CD14-positive monocyte (primary cell): ENCODE measurements around the gene KIAA1755. TPM values are rescaled to one million over a fixed set of nuclear protein-coding genes. Genes with fewer than 3 reads are reported as not detected.

ENCODE experiments used
- DNase-seq, 3 donors: peaks; one replicate each; pipeline ENCODE4 v3.0.0-alpha.2; 2011 to 2022
- H2AFZ ChIP-seq: 2 replicates; pipeline ENCODE4 v1.6.0; 2012; ENCODE audit warnings: mild to moderate bottlenecking, low read depth, low read length, inconsistent platforms; ENCODE audit not compliant: insufficient read depth, poor library complexity, severe bottlenecking
- H3K27ac ChIP-seq, 2 donors: 1 replicate in 1 of 2; 2 replicates in 1 of 2; pipeline ENCODE4 v1.5.1; 2012 to 2013; ENCODE audit warnings: low read length in 2 of 2, control low read depth in 1 of 2, inconsistent platforms in 1 of 2, low read depth in 1 of 2, mild to moderate bottlenecking in 1 of 2
- H3K27me3 ChIP-seq, 2 donors: one replicate each; pipeline versions ENCODE4 v1.6.0 to v1.6.1; 2011 to 2013; ENCODE audit warnings: low read length in 2 of 2; ENCODE audit not compliant: control insufficient read depth in 2 of 2, insufficient read depth in 2 of 2
- H3K36me3 ChIP-seq, 2 donors: replicated peaks in 1 of 2; 1 replicate in 1 of 2; 2 replicates in 1 of 2; pipeline versions ENCODE4 v1.5.1 to v1.6.1; 2012 to 2013; ENCODE audit warnings: low read length in 2 of 2, control low read depth in 1 of 2, inconsistent platforms in 1 of 2, mild to moderate bottlenecking in 1 of 2; ENCODE audit not compliant: insufficient read depth in 2 of 2, control insufficient read depth in 1 of 2
- H3K4me1 ChIP-seq, 2 donors: 1 replicate in 1 of 2; 2 replicates in 1 of 2; pipeline versions ENCODE4 v1.5.1 to v1.6.1; 2012 to 2013; ENCODE audit warnings: low read length in 2 of 2, control low read depth in 1 of 2, inconsistent platforms in 1 of 2, mild to moderate bottlenecking in 1 of 2, moderate library complexity in 1 of 2; ENCODE audit not compliant: insufficient read depth in 2 of 2, control insufficient read depth in 1 of 2
- H3K4me2 ChIP-seq: replicated peaks from 2 replicates; pipeline ENCODE3; 2012; ENCODE audit warnings: low read length, moderate library complexity, mild to moderate bottlenecking; ENCODE audit not compliant: poor library complexity, severe bottlenecking; ENCODE audit errors: extremely low read depth
- H3K4me3 ChIP-seq, 3 experiments: fragments of 200-600 bp in 1 of 3; sonication (generic) in 1 of 3; replicated peaks in 1 of 3; 1 replicate in 2 of 3; 2 replicates in 1 of 3; pipeline ENCODE4 v1.5.1; 2011 to 2013; ENCODE audit warnings: low read length in 3 of 3, mild to moderate bottlenecking in 3 of 3, control low read depth in 2 of 3, low read depth in 2 of 3, inconsistent platforms in 1 of 3, moderate library complexity in 1 of 3
- H3K79me2 ChIP-seq: 2 replicates; pipeline ENCODE4 v1.6.0; 2012; ENCODE audit warnings: mild to moderate bottlenecking, control low read depth, inconsistent platforms, low read length, moderate library complexity; ENCODE audit not compliant: insufficient read depth
- H3K9ac ChIP-seq: 2 replicates; pipeline ENCODE4 v1.6.0; 2017; ENCODE audit warnings: low read length, mild to moderate bottlenecking; ENCODE audit not compliant: insufficient read depth, poor library complexity, severe bottlenecking
- H3K9me3 ChIP-seq, 2 donors: replicated peaks in 1 of 2; 1 replicate in 1 of 2; 2 replicates in 1 of 2; pipeline versions ENCODE4 v1.5.1 to v1.6.1; 2012 to 2013; ENCODE audit warnings: low read length in 2 of 2, control low read depth in 1 of 2; ENCODE audit not compliant: control insufficient read depth in 1 of 2, insufficient read depth in 1 of 2
- H4K20me1 ChIP-seq: 2 replicates; pipeline ENCODE4 v1.6.0; 2012; ENCODE audit warnings: mild to moderate bottlenecking, low read length, control low read depth, moderate library complexity; ENCODE audit not compliant: insufficient read depth
- H3K27ac Mint-ChIP-seq, 7 donors: one replicate each; pipeline ENCODE4 v1.8.0; 2020; ENCODE audit warnings: mild to moderate bottlenecking in 7 of 7, mixed read lengths in 7 of 7, moderate library complexity in 6 of 7, inconsistent platforms in 2 of 7
- H3K27me3 Mint-ChIP-seq, 3 donors: one replicate each; pipeline ENCODE4 v1.8.0; 2021 to 2022; ENCODE audit warnings: low read depth in 3 of 3, mild to moderate bottlenecking in 3 of 3, mixed read lengths in 3 of 3, moderate library complexity in 3 of 3, inconsistent platforms in 1 of 3
- H3K36me3 Mint-ChIP-seq, 2 donors: one replicate each; pipeline ENCODE4 v1.8.0; 2020; ENCODE audit warnings: mixed read lengths in 2 of 2, inconsistent platforms in 1 of 2, mild to moderate bottlenecking in 1 of 2
- H3K4me1 Mint-ChIP-seq: one replicate; pipeline ENCODE4 v1.8.0; 2020; ENCODE audit warnings: mild to moderate bottlenecking, mixed read lengths
- H3K4me3 Mint-ChIP-seq, 2 donors: one replicate each; pipeline ENCODE4 v1.8.0; 2020; ENCODE audit warnings: mild to moderate bottlenecking in 2 of 2, mixed read lengths in 2 of 2, moderate library complexity in 1 of 2
- H3K9me3 Mint-ChIP-seq, 7 donors: one replicate each; pipeline ENCODE4 v1.8.0; 2020 to 2022; ENCODE audit warnings: mixed read lengths in 7 of 7, mild to moderate bottlenecking in 6 of 7, moderate library complexity in 6 of 7, inconsistent platforms in 2 of 7
- CTCF ChIP-seq: fragments of 200-600 bp; IDR thresholded peaks from one replicate; pipeline ENCODE4 v1.8.0; 2022; ENCODE audit warnings: antibody characterized with exemption, mild to moderate bottlenecking
- WGBS: methylation state at CpG from one replicate; pipeline ENCODE4 v1.1.5; 2013; ENCODE audit warnings: missing lambda C conversion rate; ENCODE audit not compliant: insufficient coverage; 5-methylcytosine and 5-hydroxymethylcytosine counted together
- intact Hi-C, 2 donors: fragments of 100-400 bp; cut with micrococcal nuclease; formaldehyde crosslinking; loops; one replicate each; pipeline versions ENCODE4 v1.15.0 to v1.15.1; 2023
- polyA plus RNA-seq, 3 donors: library from polyadenylated mRNA; depleted of rRNA in 1 of 3; unstranded in 2 of 3; stranded (reverse) in 1 of 3; fragments of 300-500 nt in 2 of 3; fragments of >200 nt in 1 of 3; fragmentation: Illumina TruSeq in 2 of 3; gene quantifications; 1 replicate in 2 of 3; 2 replicates in 1 of 3; pipeline ENCODE4 v1.2.3, GENCODE V29; 2012 to 2021

The KIAA1755 gene
- polyA plus RNA-seq, 3 donors: not detected

- no CpG with 5 or more reads among the region's 6 CpGs for WGBS
- Histone ChIP-seq H3K4me1 (peaks cover 14 to 19% of the 10 kb centered on the region in 2 donors), H3K27me3 (no peaks in the 10 kb centered on the region), H3K9ac (no peak overlapping the region), H3K79me2 (no peaks in the 10 kb centered on the region), H3K27ac (no peak overlapping the region), H3K36me3 (no peaks in the 10 kb centered on the region), H3K4me3 (no peak overlapping the region), H2AFZ (no peak overlapping the region), H3K9me3 (no peaks in the 10 kb centered on the region), H3K4me2 (no peak overlapping the region), H4K20me1 (no peaks in the 10 kb centered on the region)
- DNase-seq: peak; percentile 54 to 75 (median 61)
- Mint-ChIP-seq H3K36me3 (no peaks in the 10 kb centered on the region), H3K4me1 (peaks cover 21% of the 10 kb centered on the region), H3K9me3 (peaks cover 0 to 2% (median 0%) of the 10 kb centered on the region in 7 donors), H3K27me3 (peaks cover 1 to 6% (median 5%) of the 10 kb centered on the region in 3 donors), H3K4me3 (no peak overlapping the region), H3K27ac (peak overlapping the region in 5 of 7 donors; percentile 65 to 91 (median 74))
- intact Hi-C loops: no loop called here
- TF ChIP-seq CTCF: no peak
Measured at GRCh38 chr20:38210741-38211140, 49.8 kb downstream of the KIAA1755 start.

- peaks cover 19 to 27% of the 10 kb centered on the region in 2 donors for H3K4me1 ChIP-seq
- intact Hi-C loops: no loop called here
- H3K4me3 Mint-ChIP-seq: no peak overlapping the region
- H4K20me1 ChIP-seq: no peaks in the 10 kb centered on the region
- WGBS: 94% methylated on average over 2 of the region's 3 CpGs
- H3K9me3 ChIP-seq: no peaks in the 10 kb centered on the region
- H3K79me2 ChIP-seq: no peaks in the 10 kb centered on the region
- no peak overlapping the region for H3K4me2 ChIP-seq
- H3K27me3 Mint-ChIP-seq: peaks cover 1 to 5% (median 4%) of the 10 kb centered on the region in 3 donors
- no peak overlapping the region for H2AFZ ChIP-seq
- H3K9me3 Mint-ChIP-seq: peaks cover 0 to 2% (median 0%) of the 10 kb centered on the region in 7 donors
- no peak overlapping the region for H3K9ac ChIP-seq
- H3K27ac Mint-ChIP-seq: peak overlapping the region in 2 of 7 donors; percentile 26 to 40
- H3K36me3 ChIP-seq: no peaks in the 10 kb centered on the region
- no peak for DNase-seq
- H3K27me3 ChIP-seq: no peaks in the 10 kb centered on the region
- TF ChIP-seq CTCF: no peak
- no peak overlapping the region for H3K27ac ChIP-seq
- no peak overlapping the region for H3K4me3 ChIP-seq
- peaks cover 29% of the 10 kb centered on the region for H3K4me1 Mint-ChIP-seq
- no peaks in the 10 kb centered on the region for H3K36me3 Mint-ChIP-seq
Measured at GRCh38 chr20:38209736-38210405, 50.7 kb downstream of the KIAA1755 start.
